HG02610 (cell line): ENCODE data around the gene TSHZ2.
"Not testable (repeated sequence)": the region's sequence is repeated elsewhere in the genome, so short reads cannot be mapped to it uniquely, and the experiment has no call there.

Source experiments
- ATAC-seq: cut with Tn5 transposase; IDR thresholded peaks from one replicate; pipeline ENCODE4 v1.9.1; 2021; ENCODE audit warnings: mild to moderate bottlenecking, moderate library complexity; ENCODE audit not compliant: unreplicated experiment

TSHZ2 gene

GRCh38 chr20:53389516-53390300 is 417.6 kb downstream of the TSHZ2 start:
- ATAC-seq, result no peak

GRCh38 chr20:53390770-53391169 is 418.6 kb downstream of the TSHZ2 start:
- no peak for ATAC-seq

- ATAC-seq, result no peak
Measured at GRCh38 chr20:53394433-53394832, 422.3 kb downstream of the TSHZ2 start.

- ATAC-seq, result no peak
Measured at GRCh38 chr20:53395188-53395923, 423.2 kb downstream of the TSHZ2 start.

GRCh38 chr20:53399083-53399482 is 426.9 kb downstream of the TSHZ2 start:
- no peak for ATAC-seq

GRCh38 chr20:53399592-53400335 is 427.6 kb downstream of the TSHZ2 start:
- no peak for ATAC-seq

- ATAC-seq, result no peak
Measured at GRCh38 chr20:53402233-53403005, 430.3 kb downstream of the TSHZ2 start.

GRCh38 chr20:53403029-53403428 is 430.9 kb downstream of the TSHZ2 start:
- ATAC-seq, result no peak

- no peak for ATAC-seq
Measured at GRCh38 chr20:53405139-53405538, 433.0 kb downstream of the TSHZ2 start.

GRCh38 chr20:53406580-53406979 is 434.4 kb downstream of the TSHZ2 start:
- no peak for ATAC-seq

GRCh38 chr20:53408691-53409446 is 436.7 kb downstream of the TSHZ2 start:
- ATAC-seq, result no peak

- no peak for ATAC-seq
Measured at GRCh38 chr20:53409447-53409717, 437.2 kb downstream of the TSHZ2 start.

- ATAC-seq, result no peak
Measured at GRCh38 chr20:53411129-53411528, 439.0 kb downstream of the TSHZ2 start.

- ATAC-seq, result no peak
Measured at GRCh38 chr20:53411891-53412290, 439.7 kb downstream of the TSHZ2 start.

- no peak for ATAC-seq
Measured at GRCh38 chr20:53412577-53413185, 440.5 kb downstream of the TSHZ2 start.

- no peak for ATAC-seq
Measured at GRCh38 chr20:53413186-53413631, 441.1 kb downstream of the TSHZ2 start.

GRCh38 chr20:53413845-53414244 is 441.7 kb downstream of the TSHZ2 start:
- ATAC-seq, result not testable (repeated sequence)

- no peak for ATAC-seq
Measured at GRCh38 chr20:53419693-53420460, 447.7 kb downstream of the TSHZ2 start.

- ATAC-seq, result no peak
Measured at GRCh38 chr20:53421343-53421742, 449.2 kb downstream of the TSHZ2 start.
